SK-N-SH (cell line): ENCODE data around the gene NRM. TPM values are rescaled to one million over a fixed set of nuclear protein-coding genes. Genes with fewer than 3 reads are reported as not detected.

Experiments
- CTCF ChIA-PET: fragments of 300-600, 350-600 bp; formaldehyde crosslinking; extraction: SDS; loops from one replicate; lab custom pipeline; 2021; lab: Yijun Ruan, JAX
- POLR2A ChIA-PET: fragments of 350-600 bp; sonication (Branson Sonifier 250); formaldehyde crosslinking; extraction: SDS; loops from one replicate; lab custom pipeline; 2020; ENCODE audit warnings: antibody characterized with exemption, inconsistent platforms; lab: Yijun Ruan, JAX
- DNase-seq: peaks from one replicate; pipeline ENCODE4 v3.0.0; 2012
- H2AFZ ChIP-seq: fragments of 200-600 bp; sonication (generic); 2 replicates; pipeline ENCODE4 v1.8.1; 2016; ENCODE audit warnings: antibody characterized with exemption, mild to moderate bottlenecking, low read depth
- H3F3A ChIP-seq: fragments of 200-600 bp; sonication (generic); replicated peaks from 2 replicates; pipeline ENCODE3; 2016; ENCODE audit warnings: antibody characterized with exemption, mild to moderate bottlenecking; ENCODE audit not compliant: insufficient read depth
- H3K27ac ChIP-seq, 2 experiments: fragments of 200-500 bp in 1 of 2; fragments of 200-600 bp in 1 of 2; sonication (Bioruptor generic) in 1 of 2; sonication (generic), shearing (Covaris generic) in 1 of 2; 2 replicates each; pipeline versions ENCODE4 v1.5.1 to v1.6.1; 2014 to 2016; ENCODE audit warnings: low read depth in 2 of 2, inconsistent platforms in 1 of 2, low read length in 1 of 2, mild to moderate bottlenecking in 1 of 2, mixed read lengths in 1 of 2
- H3K27me3 ChIP-seq: fragments of 200-600 bp; sonication (generic), shearing (Covaris generic); 2 replicates; pipeline ENCODE4 v1.6.1; 2016; ENCODE audit warnings: mixed run types; ENCODE audit not compliant: insufficient read depth
- H3K36me3 ChIP-seq, 2 experiments: fragments of 200-500 bp in 1 of 2; fragments of 200-600 bp in 1 of 2; sonication (Bioruptor generic) in 1 of 2; sonication (generic) in 1 of 2; replicated peaks in 1 of 2; 2 replicates each; pipeline versions ENCODE3 to v1.5.1; 2014 to 2016; ENCODE audit warnings: low read length in 1 of 2, mild to moderate bottlenecking in 1 of 2; ENCODE audit not compliant: insufficient read depth in 2 of 2, control insufficient read depth in 1 of 2
- H3K4me1 ChIP-seq, 2 experiments: fragments of 200-500 bp in 1 of 2; fragments of 200-600 bp in 1 of 2; sonication (Bioruptor generic) in 1 of 2; sonication (generic), shearing (Covaris generic) in 1 of 2; 2 replicates each; pipeline versions ENCODE4 v1.5.1 to v1.6.1; 2014 to 2016; ENCODE audit warnings: low read depth in 1 of 2, low read length in 1 of 2, mixed run types in 1 of 2; ENCODE audit not compliant: insufficient read depth in 2 of 2, control insufficient read depth in 1 of 2
- H3K4me2 ChIP-seq: fragments of 200-600 bp; sonication (generic), shearing (Covaris generic); 2 replicates; pipeline ENCODE4 v1.6.1; 2017; ENCODE audit warnings: mixed run types
- H3K4me3 ChIP-seq, 2 experiments: fragments of 200-500 bp in 1 of 2; fragments of 200-600 bp in 1 of 2; sonication (Bioruptor generic) in 1 of 2; sonication (generic), shearing (Covaris generic) in 1 of 2; 2 replicates each; pipeline versions ENCODE4 v1.5.1 to v1.8.1; 2014 to 2016; ENCODE audit warnings: low read depth in 2 of 2, inconsistent platforms in 1 of 2, low read length in 1 of 2, mild to moderate bottlenecking in 1 of 2, mixed read lengths in 1 of 2, moderate library complexity in 1 of 2
- H3K79me2 ChIP-seq: fragments of 200-600 bp; sonication (generic); 2 replicates; pipeline ENCODE4 v1.8.1; 2017; ENCODE audit warnings: mild to moderate bottlenecking; ENCODE audit not compliant: insufficient read depth
- H3K9ac ChIP-seq: fragments of 200-600 bp; sonication (generic); 2 replicates; pipeline ENCODE4 v1.6.1; 2017; ENCODE audit warnings: mixed run types
- H3K9me2 ChIP-seq: fragments of 200-600 bp; sonication (generic); 2 replicates; pipeline ENCODE4 v1.6.1; 2017; ENCODE audit warnings: mixed run types
- H3K9me3 ChIP-seq: fragments of 200-600 bp; sonication (generic); 2 replicates; pipeline ENCODE4 v1.6.1; 2017; ENCODE audit warnings: mixed run types, mild to moderate bottlenecking, moderate library complexity
- H4K20me1 ChIP-seq: fragments of 200-600 bp; sonication (generic); 2 replicates; pipeline ENCODE4 v1.6.1; 2017; ENCODE audit warnings: mild to moderate bottlenecking, mixed run types; ENCODE audit not compliant: insufficient read depth
- EZH2phosphoT487 ChIP-seq: fragments of 200-600 bp; sonication (generic); IDR thresholded peaks from 2 replicates; pipeline ENCODE4 v1.6.1; 2017; ENCODE audit warnings: low read depth, mixed run types, mild to moderate bottlenecking, antibody characterized with exemption, moderate library complexity, borderline replicate concordance
- FOXJ3 ChIP-seq: sonication (generic); formaldehyde crosslinking; IDR thresholded peaks from 2 replicates; pipeline ENCODE4 v1.5.1; 2020; ENCODE audit warnings: mild to moderate bottlenecking, missing genetic modification reagents
- FOXM1 ChIP-seq: IDR thresholded peaks from 2 replicates; pipeline ENCODE4 v1.4.0; 2012; ENCODE audit warnings: low read depth, mild to moderate bottlenecking
- GABPA ChIP-seq: IDR thresholded peaks from 2 replicates; pipeline ENCODE4 v1.4.0; 2012; ENCODE audit warnings: low read depth, mild to moderate bottlenecking
- GATA2 ChIP-seq: sonication (generic); formaldehyde crosslinking; IDR thresholded peaks from 2 replicates; pipeline ENCODE4 v1.5.0; 2020; ENCODE audit warnings: mild to moderate bottlenecking, missing genetic modification reagents
- JUND ChIP-seq: IDR thresholded peaks from 2 replicates; pipeline ENCODE4 v1.4.0; 2012
- NFIC ChIP-seq: IDR thresholded peaks from 2 replicates; pipeline ENCODE4 v1.4.0; 2012; ENCODE audit warnings: borderline replicate concordance
- RAD21 ChIP-seq: IDR thresholded peaks from 2 replicates; pipeline ENCODE4 v1.6.1; 2012; ENCODE audit warnings: mild to moderate bottlenecking, low read length
- RXRA ChIP-seq: IDR thresholded peaks from 2 replicates; pipeline ENCODE4 v1.4.0; 2012; ENCODE audit warnings: low read depth, mild to moderate bottlenecking, borderline replicate concordance
- SIN3A ChIP-seq: IDR thresholded peaks from 2 replicates; pipeline ENCODE4 v1.6.1; 2012; ENCODE audit warnings: low read depth, mild to moderate bottlenecking, low read length, moderate library complexity, borderline replicate concordance
- TEAD4 ChIP-seq: IDR thresholded peaks from 2 replicates; pipeline ENCODE4 v1.4.0; 2012; ENCODE audit warnings: mild to moderate bottlenecking, borderline replicate concordance; ENCODE audit not compliant: insufficient read depth
- USF2 ChIP-seq: fragments of 150-350 bp; IDR thresholded peaks from 2 replicates; pipeline ENCODE4 v1.6.1; 2017; ENCODE audit warnings: antibody characterized with exemption, low read length, low read depth, borderline replicate concordance
- WGBS: methylation state at CpG from one replicate; pipeline ENCODE4 v1.1.6; 2017; ENCODE audit warnings: low lambda C conversion rate; 5-methylcytosine and 5-hydroxymethylcytosine counted together
- polyA plus RNA-seq, 3 experiments: library from polyadenylated mRNA; depleted of rRNA; stranded (reverse); fragments of >200 nt; gene quantifications; 2 replicates each; pipeline ENCODE4 v1.2.3, GENCODE V29; 2012
- TF ChIP-seq, protein P1 (sequence below): IDR thresholded peaks from 2 replicates; pipeline ENCODE4 v1.4.0; 2012; ENCODE audit warnings: low read depth
- TF ChIP-seq, protein P2 (sequence below): IDR thresholded peaks from 2 replicates; pipeline ENCODE4 v1.6.1; 2012; ENCODE audit warnings: mild to moderate bottlenecking, low read depth, low read length, moderate library complexity
- TF ChIP-seq, protein P3 (sequence below): IDR thresholded peaks from 2 replicates; pipeline ENCODE4 v1.4.0; 2012; ENCODE audit warnings: low read depth, borderline replicate concordance

Gene NRM
- polyA plus RNA-seq, 1 of the 3 experiments (the other 2 are of a cell fraction): 26.8 TPM

DNA sequence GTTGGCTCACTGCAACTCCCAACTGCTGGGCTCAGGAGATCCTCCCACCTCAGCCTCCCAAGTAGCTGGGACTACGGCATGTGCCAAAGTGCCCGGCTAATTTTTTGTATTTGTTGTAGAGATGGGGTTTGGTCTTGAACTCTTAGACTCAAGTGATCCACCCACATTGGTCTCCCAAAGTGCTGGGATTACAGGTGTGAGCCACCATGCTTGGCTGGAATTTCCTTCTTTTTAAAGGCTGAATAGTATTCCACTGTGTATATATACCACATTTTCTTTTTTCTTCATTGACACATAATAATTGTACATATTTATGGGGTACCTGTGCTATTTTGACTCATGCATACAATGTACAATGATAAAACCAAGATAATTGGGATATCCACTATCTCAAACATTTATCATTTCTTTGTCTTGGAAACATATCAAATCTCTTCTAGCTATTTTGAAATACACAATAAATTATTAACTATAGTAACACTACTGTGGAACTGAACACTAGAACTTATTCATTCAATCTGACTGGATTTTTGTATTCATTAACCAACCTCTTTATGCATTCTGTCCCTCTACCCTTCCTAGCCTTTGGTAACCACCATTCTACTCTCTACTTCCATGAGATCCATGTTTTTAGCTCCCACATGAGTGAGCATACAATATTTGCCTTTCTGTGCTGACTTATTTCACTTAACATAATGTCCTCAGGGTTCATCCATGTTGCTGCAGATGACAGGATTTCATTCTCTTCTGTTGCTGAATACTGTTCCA is 18.5 kb upstream of the NRM start:
- 100% methylated on average over 1 of the region's 2 CpGs for WGBS
- H3K79me2 ChIP-seq: no peaks in the 10 kb centered on the region
- H3K27me3 ChIP-seq: no peaks in the 10 kb centered on the region
- no peaks in the 10 kb centered on the region for H3K4me1 ChIP-seq
- H3K4me3 ChIP-seq: no peak overlapping the region
- ChIA-PET POLR2A (interaction anchor here (0.6 kb wide), 1 partner anchor 19 kb away, joined by 3 read pairs; no protein-coding TSS in a partner anchor), CTCF (interaction anchor here (42.4 kb wide), 1 partner anchor 24 kb away, joined by 838 read pairs; the partner anchor contains the start of genes DHX16, NRM and PPP1R18)
- H3K36me3 ChIP-seq: peaks cover 31 to 41% of the 10 kb centered on the region in 2 experiments
- no peaks in the 10 kb centered on the region for H3K9me3 ChIP-seq
- H3K9me2 ChIP-seq: no peaks in the 10 kb centered on the region
- H3K9ac ChIP-seq: no peak overlapping the region
- H2AFZ ChIP-seq: no peak overlapping the region
- no peaks in the 10 kb centered on the region for H4K20me1 ChIP-seq
- no peak overlapping the region for H3K4me2 ChIP-seq
- peaks cover 5% of the 10 kb centered on the region for H3F3A ChIP-seq
- TF ChIP-seq GABPA (no peak), SIN3A (no peak), RAD21 (no peak), GATA2 (CRISPR knock-in tag) (no peak), JUND (no peak), FOXM1 (no peak), EZH2phosphoT487 (no peak), TEAD4 (no peak), USF2 (no peak), NFIC (no peak), FOXJ3 (no peak), RXRA (no peak)
- TF ChIP-seq, protein P1, sequence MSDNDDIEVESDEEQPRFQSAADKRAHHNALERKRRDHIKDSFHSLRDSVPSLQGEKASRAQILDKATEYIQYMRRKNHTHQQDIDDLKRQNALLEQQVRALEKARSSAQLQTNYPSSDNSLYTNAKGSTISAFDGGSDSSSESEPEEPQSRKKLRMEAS: no peak
- TF ChIP-seq, protein P2, sequence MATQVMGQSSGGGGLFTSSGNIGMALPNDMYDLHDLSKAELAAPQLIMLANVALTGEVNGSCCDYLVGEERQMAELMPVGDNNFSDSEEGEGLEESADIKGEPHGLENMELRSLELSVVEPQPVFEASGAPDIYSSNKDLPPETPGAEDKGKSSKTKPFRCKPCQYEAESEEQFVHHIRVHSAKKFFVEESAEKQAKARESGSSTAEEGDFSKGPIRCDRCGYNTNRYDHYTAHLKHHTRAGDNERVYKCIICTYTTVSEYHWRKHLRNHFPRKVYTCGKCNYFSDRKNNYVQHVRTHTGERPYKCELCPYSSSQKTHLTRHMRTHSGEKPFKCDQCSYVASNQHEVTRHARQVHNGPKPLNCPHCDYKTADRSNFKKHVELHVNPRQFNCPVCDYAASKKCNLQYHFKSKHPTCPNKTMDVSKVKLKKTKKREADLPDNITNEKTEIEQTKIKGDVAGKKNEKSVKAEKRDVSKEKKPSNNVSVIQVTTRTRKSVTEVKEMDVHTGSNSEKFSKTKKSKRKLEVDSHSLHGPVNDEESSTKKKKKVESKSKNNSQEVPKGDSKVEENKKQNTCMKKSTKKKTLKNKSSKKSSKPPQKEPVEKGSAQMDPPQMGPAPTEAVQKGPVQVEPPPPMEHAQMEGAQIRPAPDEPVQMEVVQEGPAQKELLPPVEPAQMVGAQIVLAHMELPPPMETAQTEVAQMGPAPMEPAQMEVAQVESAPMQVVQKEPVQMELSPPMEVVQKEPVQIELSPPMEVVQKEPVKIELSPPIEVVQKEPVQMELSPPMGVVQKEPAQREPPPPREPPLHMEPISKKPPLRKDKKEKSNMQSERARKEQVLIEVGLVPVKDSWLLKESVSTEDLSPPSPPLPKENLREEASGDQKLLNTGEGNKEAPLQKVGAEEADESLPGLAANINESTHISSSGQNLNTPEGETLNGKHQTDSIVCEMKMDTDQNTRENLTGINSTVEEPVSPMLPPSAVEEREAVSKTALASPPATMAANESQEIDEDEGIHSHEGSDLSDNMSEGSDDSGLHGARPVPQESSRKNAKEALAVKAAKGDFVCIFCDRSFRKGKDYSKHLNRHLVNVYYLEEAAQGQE: no peak
- TF ChIP-seq, protein P3, sequence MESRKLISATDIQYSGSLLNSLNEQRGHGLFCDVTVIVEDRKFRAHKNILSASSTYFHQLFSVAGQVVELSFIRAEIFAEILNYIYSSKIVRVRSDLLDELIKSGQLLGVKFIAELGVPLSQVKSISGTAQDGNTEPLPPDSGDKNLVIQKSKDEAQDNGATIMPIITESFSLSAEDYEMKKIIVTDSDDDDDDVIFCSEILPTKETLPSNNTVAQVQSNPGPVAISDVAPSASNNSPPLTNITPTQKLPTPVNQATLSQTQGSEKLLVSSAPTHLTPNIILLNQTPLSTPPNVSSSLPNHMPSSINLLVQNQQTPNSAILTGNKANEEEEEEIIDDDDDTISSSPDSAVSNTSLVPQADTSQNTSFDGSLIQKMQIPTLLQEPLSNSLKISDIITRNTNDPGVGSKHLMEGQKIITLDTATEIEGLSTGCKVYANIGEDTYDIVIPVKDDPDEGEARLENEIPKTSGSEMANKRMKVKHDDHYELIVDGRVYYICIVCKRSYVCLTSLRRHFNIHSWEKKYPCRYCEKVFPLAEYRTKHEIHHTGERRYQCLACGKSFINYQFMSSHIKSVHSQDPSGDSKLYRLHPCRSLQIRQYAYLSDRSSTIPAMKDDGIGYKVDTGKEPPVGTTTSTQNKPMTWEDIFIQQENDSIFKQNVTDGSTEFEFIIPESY: no peak
- H3K27ac ChIP-seq: no peak overlapping the region
- no peak for DNase-seq
